OCI-LY1 (cell line): Measurements from ENCODE around the gene LRP1-AS.

Experiments used
- CTCF ChIP-seq: fragments of 200-600 bp; sonication (generic), shearing (Covaris generic); IDR thresholded peaks from 2 replicates; pipeline ENCODE4 v1.5.1; 2017; ENCODE audit warnings: mild to moderate bottlenecking, antibody characterized with exemption, low read length, moderate library complexity, mixed read lengths
- EZH2 ChIP-seq: fragments of 200-600 bp; sonication (generic), shearing (Covaris generic); IDR thresholded peaks from 2 replicates; pipeline ENCODE4 v1.8.0; 2017; ENCODE audit warnings: borderline replicate concordance, mixed run types, mild to moderate bottlenecking, antibody characterized with exemption, low read length, moderate library complexity, mixed read lengths

- TF ChIP-seq CTCF: no peak
- TF ChIP-seq EZH2: no peak
Measured at GRCh38 chr12:57152639-57153038, 5.2 kb upstream of the LRP1-AS start.
